GM23338 (cell line): ENCODE results near the gene TFAM. TPM values are rescaled to one million over a fixed set of nuclear protein-coding genes. Genes with fewer than 3 reads are reported as not detected.

Source experiments
- ATAC-seq: fragments of 200-7000 bp; cut with Tn5 transposase; 3 replicates; pipeline ENCODE4 v1.9.1; 2020
- DNase-seq: peaks from one replicate; pipeline ENCODE4 v3.0.0-alpha.2; 2015; ENCODE audit warnings: low spot score
- H2AFZ ChIP-seq: fragments of 200-600 bp; sonication (generic); 2 replicates; pipeline ENCODE4 v1.8.0; 2016; ENCODE audit warnings: antibody characterized with exemption, mild to moderate bottlenecking, moderate library complexity
- H3F3A ChIP-seq: fragments of 200-600 bp; sonication (generic); replicated peaks from 2 replicates; pipeline ENCODE4 v1.8.0; 2017; ENCODE audit warnings: antibody characterized with exemption, mixed run types, low read depth
- H3K27ac ChIP-seq: fragments of 200-600 bp; sonication (generic); 2 replicates; pipeline ENCODE4 v1.6.1; 2016; ENCODE audit warnings: low read depth
- H3K27me3 ChIP-seq: fragments of 200-600 bp; sonication (generic); 2 replicates; pipeline ENCODE4 v1.8.0; 2016; ENCODE audit warnings: mild to moderate bottlenecking, mixed run types, moderate library complexity; ENCODE audit not compliant: insufficient read depth
- H3K36me3 ChIP-seq: fragments of 200-600 bp; sonication (generic); 2 replicates; pipeline ENCODE4 v1.8.0; 2016; ENCODE audit warnings: mild to moderate bottlenecking; ENCODE audit not compliant: insufficient read depth
- H3K4me1 ChIP-seq: fragments of 200-600 bp; sonication (generic); 2 replicates; pipeline ENCODE4 v1.8.0; 2016; ENCODE audit warnings: mild to moderate bottlenecking, moderate library complexity; ENCODE audit not compliant: insufficient read depth
- H3K4me2 ChIP-seq: fragments of 200-600 bp; sonication (generic); 2 replicates; pipeline ENCODE4 v1.7.1; 2017; ENCODE audit warnings: mixed run types
- H3K4me3 ChIP-seq: fragments of 200-600 bp; sonication (generic); 2 replicates; pipeline ENCODE4 v1.6.1; 2016; ENCODE audit warnings: mixed run types
- H3K79me2 ChIP-seq: fragments of 200-600 bp; sonication (generic); replicated peaks from 2 replicates; pipeline ENCODE4 v1.8.0; 2017; ENCODE audit warnings: mild to moderate bottlenecking; ENCODE audit not compliant: insufficient read depth
- H3K9me2 ChIP-seq: fragments of 200-600 bp; sonication (generic); 2 replicates; pipeline ENCODE4 v1.8.0; 2017; ENCODE audit not compliant: insufficient read depth
- H4K20me1 ChIP-seq: fragments of 200-600 bp; sonication (generic); replicated peaks from 2 replicates; pipeline ENCODE4 v1.8.0; 2017; ENCODE audit warnings: mild to moderate bottlenecking; ENCODE audit not compliant: insufficient read depth
- H3K27ac Mint-ChIP-seq: 2 replicates; pipeline ENCODE4 v1.8.0; 2020; ENCODE audit warnings: inconsistent platforms, mild to moderate bottlenecking, moderate library complexity, mixed read lengths
- H3K27me3 Mint-ChIP-seq: 3 replicates; pipeline ENCODE4 v1.8.0; 2022; ENCODE audit warnings: low read depth, mild to moderate bottlenecking, moderate library complexity, mixed read lengths, inconsistent platforms; ENCODE audit not compliant: insufficient read depth, poor library complexity
- H3K36me3 Mint-ChIP-seq: 3 replicates; pipeline ENCODE4 v1.8.0; 2021; ENCODE audit warnings: low read depth, mild to moderate bottlenecking, inconsistent platforms, moderate library complexity, mixed read lengths
- H3K4me1 Mint-ChIP-seq: 3 replicates; pipeline ENCODE4 v1.8.0; 2020; ENCODE audit warnings: mild to moderate bottlenecking, inconsistent platforms, mixed read lengths
- H3K4me3 Mint-ChIP-seq: 3 replicates; pipeline ENCODE4 v1.8.0; 2021; ENCODE audit warnings: moderate library complexity, mild to moderate bottlenecking, inconsistent platforms, mixed read lengths
- H3K9me3 Mint-ChIP-seq: 3 replicates; pipeline ENCODE4 v1.8.0; 2020; ENCODE audit warnings: moderate library complexity, mild to moderate bottlenecking, inconsistent platforms, mixed read lengths
- CREB1 ChIP-seq: fragments of 250-450 bp; sonication (Bioruptor Pico); IDR thresholded peaks from 2 replicates; pipeline ENCODE4 v1.5.0; 2020; ENCODE audit warnings: low read depth, mild to moderate bottlenecking, moderate library complexity
- EZH2 ChIP-seq: fragments of 200-600 bp; sonication (generic); IDR thresholded peaks from one replicate; pipeline ENCODE4 v1.8.0; 2017; ENCODE audit warnings: antibody characterized with exemption, mild to moderate bottlenecking, low read depth; ENCODE audit not compliant: unreplicated experiment
- EZH2phosphoT487 ChIP-seq: fragments of 200-600 bp; sonication (generic); IDR thresholded peaks from one replicate; pipeline ENCODE4 v1.8.1; 2018; ENCODE audit warnings: antibody characterized with exemption; ENCODE audit not compliant: unreplicated experiment
- JUNB ChIP-seq: IDR thresholded peaks from one replicate; pipeline ENCODE4 v1.6.1; 2016; ENCODE audit warnings: antibody characterized with exemption; ENCODE audit not compliant: unreplicated experiment
- NANOG ChIP-seq: IDR thresholded peaks from 2 replicates; pipeline ENCODE4 v1.6.1; 2016; ENCODE audit warnings: antibody characterized with exemption, borderline replicate concordance
- STAT1 ChIP-seq: IDR thresholded peaks from one replicate; pipeline ENCODE4 v1.6.1; 2016; ENCODE audit warnings: antibody characterized with exemption; ENCODE audit not compliant: unreplicated experiment
- ZNF114 ChIP-seq: fragments of 250-450 bp; sonication (Bioruptor Pico); IDR thresholded peaks from 2 replicates; pipeline ENCODE4 v1.5.0; 2020; ENCODE audit warnings: mild to moderate bottlenecking, moderate library complexity
- ZNF331 ChIP-seq: fragments of 250-450 bp; sonication (Bioruptor Pico); IDR thresholded peaks from 2 replicates; pipeline ENCODE4 v1.5.0; 2020; ENCODE audit warnings: low read depth, mild to moderate bottlenecking, moderate library complexity
- polyA plus RNA-seq: library from polyadenylated mRNA; unstranded; fragments of >200 nt; fragmentation: Nextera tagmentation; extraction: Ambion mirVana; gene quantifications from 2 replicates; pipeline ENCODE4 v1.2.1, GENCODE V29; 2016
- total RNA-seq: library from RNA; depleted of rRNA; stranded (reverse); fragments of >200 nt; shearing (Covaris generic); gene quantifications from 2 replicates; pipeline ENCODE4 v1.2.3, GENCODE V29; 2014
- TF ChIP-seq, protein P1 (sequence below): IDR thresholded peaks from one replicate; pipeline ENCODE4 v1.6.1; 2018; ENCODE audit warnings: antibody characterized with exemption; ENCODE audit not compliant: unreplicated experiment
- TF ChIP-seq, protein P2 (sequence below), 2 experiments: fragments of 200-600 bp in 1 of 2; sonication (generic) in 1 of 2; conservative IDR thresholded peaks; 2 replicates each; pipeline versions ENCODE4 v1.5.1 to v1.6.1; 2016 to 2017; ENCODE audit warnings: antibody characterized with exemption in 2 of 2, low read depth in 2 of 2, mild to moderate bottlenecking in 2 of 2, moderate library complexity in 1 of 2
- TF ChIP-seq, protein P3 (sequence below): fragments of 250-450 bp; sonication (Bioruptor Pico); IDR thresholded peaks from 2 replicates; pipeline ENCODE4 v1.5.0; 2020; ENCODE audit warnings: mild to moderate bottlenecking, moderate library complexity
- TF ChIP-seq, protein P4 (sequence below): IDR thresholded peaks from 2 replicates; pipeline ENCODE4 v1.6.1; 2016; ENCODE audit warnings: antibody characterized with exemption

The TFAM gene
- total and polyA plus RNA-seq, 2 experiments from 2014 or later = 54.2 to 156 TPM

DNA sequence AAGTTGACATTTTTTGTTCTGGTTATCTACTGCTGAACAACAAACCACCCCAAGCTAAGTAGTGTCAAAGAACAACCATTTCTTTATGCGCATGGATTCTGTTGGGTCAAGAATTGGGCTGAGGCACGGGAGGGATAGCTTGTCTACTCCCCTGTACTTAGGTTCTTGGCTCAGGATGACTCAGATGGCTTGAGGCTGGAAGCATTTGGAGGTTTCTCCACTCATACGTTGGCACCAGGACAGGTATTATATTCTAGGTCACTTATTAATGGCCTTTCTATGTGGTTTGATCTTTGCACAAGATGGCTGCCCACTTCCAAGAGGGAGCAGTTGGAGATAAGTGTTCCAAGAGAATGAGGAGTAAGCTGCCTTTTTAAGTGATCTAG, 11.8 kb upstream of the TFAM start:
- Mint-ChIP-seq H3K27me3 (no peaks in the 10 kb centered on the region), H3K4me1 (no peaks in the 10 kb centered on the region), H3K36me3 (no peaks in the 10 kb centered on the region), H3K27ac (no peak overlapping the region), H3K9me3 (no peaks in the 10 kb centered on the region), H3K4me3 (no peak overlapping the region)
- no peaks in the 10 kb centered on the region for H3K79me2 ChIP-seq
- no peaks in the 10 kb centered on the region for H3K27me3 ChIP-seq
- H3K9me2 ChIP-seq = peaks cover 4% of the 10 kb centered on the region; the same call in 1 of the 2 replicates
- no peak for DNase-seq
- no peak overlapping the region for H3K4me2 ChIP-seq
- H3K4me3 ChIP-seq = no peak overlapping the region
- no peaks in the 10 kb centered on the region for H3K36me3 ChIP-seq
- H2AFZ ChIP-seq = no peak overlapping the region
- ATAC-seq = no peak
- no peaks in the 10 kb centered on the region for H3K4me1 ChIP-seq
- no peak for TF ChIP-seq EZH2phosphoT487
- TF ChIP-seq, protein P1, sequence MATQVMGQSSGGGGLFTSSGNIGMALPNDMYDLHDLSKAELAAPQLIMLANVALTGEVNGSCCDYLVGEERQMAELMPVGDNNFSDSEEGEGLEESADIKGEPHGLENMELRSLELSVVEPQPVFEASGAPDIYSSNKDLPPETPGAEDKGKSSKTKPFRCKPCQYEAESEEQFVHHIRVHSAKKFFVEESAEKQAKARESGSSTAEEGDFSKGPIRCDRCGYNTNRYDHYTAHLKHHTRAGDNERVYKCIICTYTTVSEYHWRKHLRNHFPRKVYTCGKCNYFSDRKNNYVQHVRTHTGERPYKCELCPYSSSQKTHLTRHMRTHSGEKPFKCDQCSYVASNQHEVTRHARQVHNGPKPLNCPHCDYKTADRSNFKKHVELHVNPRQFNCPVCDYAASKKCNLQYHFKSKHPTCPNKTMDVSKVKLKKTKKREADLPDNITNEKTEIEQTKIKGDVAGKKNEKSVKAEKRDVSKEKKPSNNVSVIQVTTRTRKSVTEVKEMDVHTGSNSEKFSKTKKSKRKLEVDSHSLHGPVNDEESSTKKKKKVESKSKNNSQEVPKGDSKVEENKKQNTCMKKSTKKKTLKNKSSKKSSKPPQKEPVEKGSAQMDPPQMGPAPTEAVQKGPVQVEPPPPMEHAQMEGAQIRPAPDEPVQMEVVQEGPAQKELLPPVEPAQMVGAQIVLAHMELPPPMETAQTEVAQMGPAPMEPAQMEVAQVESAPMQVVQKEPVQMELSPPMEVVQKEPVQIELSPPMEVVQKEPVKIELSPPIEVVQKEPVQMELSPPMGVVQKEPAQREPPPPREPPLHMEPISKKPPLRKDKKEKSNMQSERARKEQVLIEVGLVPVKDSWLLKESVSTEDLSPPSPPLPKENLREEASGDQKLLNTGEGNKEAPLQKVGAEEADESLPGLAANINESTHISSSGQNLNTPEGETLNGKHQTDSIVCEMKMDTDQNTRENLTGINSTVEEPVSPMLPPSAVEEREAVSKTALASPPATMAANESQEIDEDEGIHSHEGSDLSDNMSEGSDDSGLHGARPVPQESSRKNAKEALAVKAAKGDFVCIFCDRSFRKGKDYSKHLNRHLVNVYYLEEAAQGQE = no peak
- TF ChIP-seq, protein P2, sequence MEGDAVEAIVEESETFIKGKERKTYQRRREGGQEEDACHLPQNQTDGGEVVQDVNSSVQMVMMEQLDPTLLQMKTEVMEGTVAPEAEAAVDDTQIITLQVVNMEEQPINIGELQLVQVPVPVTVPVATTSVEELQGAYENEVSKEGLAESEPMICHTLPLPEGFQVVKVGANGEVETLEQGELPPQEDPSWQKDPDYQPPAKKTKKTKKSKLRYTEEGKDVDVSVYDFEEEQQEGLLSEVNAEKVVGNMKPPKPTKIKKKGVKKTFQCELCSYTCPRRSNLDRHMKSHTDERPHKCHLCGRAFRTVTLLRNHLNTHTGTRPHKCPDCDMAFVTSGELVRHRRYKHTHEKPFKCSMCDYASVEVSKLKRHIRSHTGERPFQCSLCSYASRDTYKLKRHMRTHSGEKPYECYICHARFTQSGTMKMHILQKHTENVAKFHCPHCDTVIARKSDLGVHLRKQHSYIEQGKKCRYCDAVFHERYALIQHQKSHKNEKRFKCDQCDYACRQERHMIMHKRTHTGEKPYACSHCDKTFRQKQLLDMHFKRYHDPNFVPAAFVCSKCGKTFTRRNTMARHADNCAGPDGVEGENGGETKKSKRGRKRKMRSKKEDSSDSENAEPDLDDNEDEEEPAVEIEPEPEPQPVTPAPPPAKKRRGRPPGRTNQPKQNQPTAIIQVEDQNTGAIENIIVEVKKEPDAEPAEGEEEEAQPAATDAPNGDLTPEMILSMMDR (conservative IDR thresholded peaks at IDR 0.05; ENCODE audit: low read depth in 2 of 2) = no peak
- no peak for TF ChIP-seq JUNB
- no peak for TF ChIP-seq CREB1 (CRISPR knock-in tag)
- TF ChIP-seq ZNF114 (CRISPR knock-in tag) = no peak
- no peak for TF ChIP-seq STAT1
- TF ChIP-seq, protein P3, sequence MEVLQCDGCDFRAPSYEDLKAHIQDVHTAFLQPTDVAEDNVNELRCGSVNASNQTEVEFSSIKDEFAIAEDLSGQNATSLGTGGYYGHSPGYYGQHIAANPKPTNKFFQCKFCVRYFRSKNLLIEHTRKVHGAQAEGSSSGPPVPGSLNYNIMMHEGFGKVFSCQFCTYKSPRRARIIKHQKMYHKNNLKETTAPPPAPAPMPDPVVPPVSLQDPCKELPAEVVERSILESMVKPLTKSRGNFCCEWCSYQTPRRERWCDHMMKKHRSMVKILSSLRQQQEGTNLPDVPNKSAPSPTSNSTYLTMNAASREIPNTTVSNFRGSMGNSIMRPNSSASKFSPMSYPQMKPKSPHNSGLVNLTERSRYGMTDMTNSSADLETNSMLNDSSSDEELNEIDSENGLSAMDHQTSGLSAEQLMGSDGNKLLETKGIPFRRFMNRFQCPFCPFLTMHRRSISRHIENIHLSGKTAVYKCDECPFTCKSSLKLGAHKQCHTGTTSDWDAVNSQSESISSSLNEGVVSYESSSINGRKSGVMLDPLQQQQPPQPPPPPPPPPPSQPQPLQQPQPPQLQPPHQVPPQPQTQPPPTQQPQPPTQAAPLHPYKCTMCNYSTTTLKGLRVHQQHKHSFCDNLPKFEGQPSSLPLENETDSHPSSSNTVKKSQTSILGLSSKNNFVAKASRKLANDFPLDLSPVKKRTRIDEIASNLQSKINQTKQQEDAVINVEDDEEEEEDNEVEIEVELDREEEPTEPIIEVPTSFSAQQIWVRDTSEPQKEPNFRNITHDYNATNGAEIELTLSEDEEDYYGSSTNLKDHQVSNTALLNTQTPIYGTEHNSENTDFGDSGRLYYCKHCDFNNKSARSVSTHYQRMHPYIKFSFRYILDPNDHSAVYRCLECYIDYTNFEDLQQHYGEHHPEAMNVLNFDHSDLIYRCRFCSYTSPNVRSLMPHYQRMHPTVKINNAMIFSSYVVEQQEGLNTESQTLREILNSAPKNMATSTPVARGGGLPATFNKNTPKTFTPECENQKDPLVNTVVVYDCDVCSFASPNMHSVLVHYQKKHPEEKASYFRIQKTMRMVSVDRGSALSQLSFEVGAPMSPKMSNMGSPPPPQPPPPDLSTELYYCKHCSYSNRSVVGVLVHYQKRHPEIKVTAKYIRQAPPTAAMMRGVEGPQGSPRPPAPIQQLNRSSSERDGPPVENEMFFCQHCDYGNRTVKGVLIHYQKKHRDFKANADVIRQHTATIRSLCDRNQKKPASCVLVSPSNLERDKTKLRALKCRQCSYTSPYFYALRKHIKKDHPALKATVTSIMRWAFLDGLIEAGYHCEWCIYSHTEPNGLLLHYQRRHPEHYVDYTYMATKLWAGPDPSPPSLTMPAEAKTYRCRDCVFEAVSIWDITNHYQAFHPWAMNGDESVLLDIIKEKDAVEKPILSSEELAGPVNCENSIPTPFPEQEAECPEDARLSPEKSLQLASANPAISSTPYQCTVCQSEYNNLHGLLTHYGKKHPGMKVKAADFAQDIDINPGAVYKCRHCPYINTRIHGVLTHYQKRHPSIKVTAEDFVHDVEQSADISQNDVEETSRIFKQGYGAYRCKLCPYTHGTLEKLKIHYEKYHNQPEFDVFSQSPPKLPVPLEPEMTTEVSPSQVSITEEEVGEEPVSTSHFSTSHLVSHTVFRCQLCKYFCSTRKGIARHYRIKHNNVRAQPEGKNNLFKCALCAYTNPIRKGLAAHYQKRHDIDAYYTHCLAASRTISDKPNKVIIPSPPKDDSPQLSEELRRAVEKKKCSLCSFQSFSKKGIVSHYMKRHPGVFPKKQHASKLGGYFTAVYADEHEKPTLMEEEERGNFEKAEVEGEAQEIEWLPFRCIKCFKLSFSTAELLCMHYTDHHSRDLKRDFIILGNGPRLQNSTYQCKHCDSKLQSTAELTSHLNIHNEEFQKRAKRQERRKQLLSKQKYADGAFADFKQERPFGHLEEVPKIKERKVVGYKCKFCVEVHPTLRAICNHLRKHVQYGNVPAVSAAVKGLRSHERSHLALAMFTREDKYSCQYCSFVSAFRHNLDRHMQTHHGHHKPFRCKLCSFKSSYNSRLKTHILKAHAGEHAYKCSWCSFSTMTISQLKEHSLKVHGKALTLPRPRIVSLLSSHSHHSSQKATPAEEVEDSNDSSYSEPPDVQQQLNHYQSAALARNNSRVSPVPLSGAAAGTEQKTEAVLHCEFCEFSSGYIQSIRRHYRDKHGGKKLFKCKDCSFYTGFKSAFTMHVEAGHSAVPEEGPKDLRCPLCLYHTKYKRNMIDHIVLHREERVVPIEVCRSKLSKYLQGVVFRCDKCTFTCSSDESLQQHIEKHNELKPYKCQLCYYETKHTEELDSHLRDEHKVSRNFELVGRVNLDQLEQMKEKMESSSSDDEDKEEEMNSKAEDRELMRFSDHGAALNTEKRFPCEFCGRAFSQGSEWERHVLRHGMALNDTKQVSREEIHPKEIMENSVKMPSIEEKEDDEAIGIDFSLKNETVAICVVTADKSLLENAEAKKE (CRISPR knock-in tag) = no peak
- TF ChIP-seq, protein P4, sequence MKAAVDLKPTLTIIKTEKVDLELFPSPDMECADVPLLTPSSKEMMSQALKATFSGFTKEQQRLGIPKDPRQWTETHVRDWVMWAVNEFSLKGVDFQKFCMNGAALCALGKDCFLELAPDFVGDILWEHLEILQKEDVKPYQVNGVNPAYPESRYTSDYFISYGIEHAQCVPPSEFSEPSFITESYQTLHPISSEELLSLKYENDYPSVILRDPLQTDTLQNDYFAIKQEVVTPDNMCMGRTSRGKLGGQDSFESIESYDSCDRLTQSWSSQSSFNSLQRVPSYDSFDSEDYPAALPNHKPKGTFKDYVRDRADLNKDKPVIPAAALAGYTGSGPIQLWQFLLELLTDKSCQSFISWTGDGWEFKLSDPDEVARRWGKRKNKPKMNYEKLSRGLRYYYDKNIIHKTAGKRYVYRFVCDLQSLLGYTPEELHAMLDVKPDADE = no peak
- TF ChIP-seq EZH2 = no peak
- TF ChIP-seq ZNF331 (CRISPR knock-in tag) = no peak
- TF ChIP-seq NANOG = no peak
- H4K20me1 ChIP-seq = no peaks in the 10 kb centered on the region
- no peak overlapping the region for H3K27ac ChIP-seq
- H3F3A ChIP-seq = no peaks in the 10 kb centered on the region
